ENCODE data around the gene AOPEP. TPM values are rescaled to one million over a fixed set of nuclear protein-coding genes. Genes with fewer than 3 reads are reported as not detected.

AOPEP gene
- total RNA-seq, 1 experiment from 2014 or later = 41.0 TPM

GRCh38 chr9:95135756-95136155, 409.3 kb downstream of the AOPEP start:
- no peak for DNase-seq (ENCODE audit: low spot score)

Other genes starting within 250 kb of the AOPEP start
- 2.0 and 2.2 TPM in 2 replicates for gene PCAT7, start 171.6 kb upstream of the AOPEP start, total RNA-seq (2014; rRNA removed; shearing (Covaris generic))
- not detected in 2 replicates for gene FBP2, start 132.9 kb upstream of the AOPEP start, total RNA-seq (2014; rRNA removed; shearing (Covaris generic))
- gene FBP1, start 87.2 kb upstream of the AOPEP start, total RNA-seq (2014; rRNA removed; shearing (Covaris generic)) = 0.12 TPM in 1 of 2 replicates, not detected in the other

Data from A172 (cell line).